K562 (cell line): ENCODE measurements around the gene SLC7A5. TPM values are rescaled to one million over a fixed set of nuclear protein-coding genes. Genes with fewer than 3 reads are reported as not detected.

Experiments used
- ATF6 ChIP-seq: sonication (generic); formaldehyde crosslinking; IDR thresholded peaks from 2 replicates; pipeline ENCODE4 v1.4.0; 2020; ENCODE audit warnings: mild to moderate bottlenecking, missing genetic modification reagents
- DMBX1 ChIP-seq: fragments of 250-450 bp; sonication (Bioruptor Pico); IDR thresholded peaks from 2 replicates; pipeline ENCODE4 v1.8.0; 2022; ENCODE audit warnings: inconsistent platforms, mild to moderate bottlenecking, moderate library complexity, borderline replicate concordance
- HSF4 ChIP-seq: fragments of 250-450 bp; sonication (Bioruptor Pico); IDR thresholded peaks from 2 replicates; pipeline ENCODE4 v2.1.2; 2022; ENCODE audit warnings: mild to moderate bottlenecking, moderate library complexity, borderline replicate concordance
- POLR2B ChIP-seq: fragments of 450-650 bp; IDR thresholded peaks from 2 replicates; pipeline ENCODE4 v1.6.1; 2018; ENCODE audit warnings: low read depth; ENCODE audit not compliant: partially characterized antibody
- POLR2G ChIP-seq: fragments of 200-400 bp; formaldehyde crosslinking; IDR thresholded peaks from 2 replicates; pipeline ENCODE4 v1.6.1; 2017; ENCODE audit warnings: low read depth, mild to moderate bottlenecking, antibody characterized with exemption, low read length, moderate library complexity
- REST ChIP-seq, 2 experiments: fragments of 450-650 bp; formaldehyde crosslinking in 1 of 2; IDR thresholded peaks; 2 replicates each; pipeline versions ENCODE4 v1.4.0 to v1.6.1; 2014 to 2020; ENCODE audit warnings: mild to moderate bottlenecking in 2 of 2, borderline replicate concordance in 1 of 2, low read depth in 1 of 2
- ZKSCAN3 ChIP-seq: fragments of 250-450 bp; sonication (Bioruptor Pico); IDR thresholded peaks from 2 replicates; pipeline ENCODE4 v1.4.0; 2020
- ZNF124 ChIP-seq: sonication (generic); formaldehyde crosslinking; IDR thresholded peaks from 2 replicates; pipeline ENCODE4 v1.8.1; 2022; ENCODE audit warnings: missing genetic modification reagents
- polyA plus RNA-seq, 8 experiments: library from polyadenylated mRNA; depleted of rRNA in 4 of 8; stranded (reverse) in 5 of 8; unstranded in 3 of 8; fragments of >200 nt; fragmentation: Nextera tagmentation in 2 of 8; fragmentation: Illumina TruSeq in 1 of 8; extraction: Ambion mirVana in 2 of 8; extraction: Trizol in 1 of 8; gene quantifications; 2 replicates each; pipeline versions ENCODE4 v1.2.1 to v1.2.3, GENCODE V29; 2011 to 2014; ENCODE audit warnings: inconsistent platforms in 1 of 8, missing spikeins in 1 of 8
- total RNA-seq, 7 experiments: library from RNA; depleted of rRNA in 6 of 7; stranded (reverse); fragments of >200 nt in 6 of 7; fragmentation: Illumina TruSeq in 2 of 7; extraction: Trizol in 2 of 7; gene quantifications; 2 replicates each; pipeline versions ENCODE4 v1.2.1 to v1.2.3, GENCODE V29; 2011 to 2021; ENCODE audit warnings: low replicate concordance in 1 of 7

Gene SLC7A5
- total and polyA plus RNA-seq, 9 of the 15 experiments (the other 6 are each of a cell fraction or from before 2014, with no cell fraction given) = 1.9 to 220 (median 18.6) TPM

- TF ChIP-seq REST (IDR thresholded peaks at IDR 0.05; ENCODE audit: borderline replicate concordance) = no peak; the same call in 1 of the 2 replicates
- no peak for TF ChIP-seq REST (CRISPR knock-in tag; IDR thresholded peaks at IDR 0.05; ENCODE audit: low read depth)
- TF ChIP-seq HSF4 = no peak; the same call in 1 of the 2 replicates
- no peak for TF ChIP-seq ZKSCAN3 (CRISPR knock-in tag)
- TF ChIP-seq ATF6 (CRISPR knock-in tag) = 0 out of 2 replicates have a peak, but pooled peaks have one; percentile 32
- TF ChIP-seq POLR2B = peak; percentile 41
- TF ChIP-seq ZNF124 (CRISPR knock-in tag) = no peak
- TF ChIP-seq POLR2G = peak; percentile 67
- TF ChIP-seq DMBX1 (CRISPR knock-in tag) = peak; percentile 74
These were observed 62.4 kb downstream of the SLC7A5 start (continued) for GRCh38 chr16:87806641-87807546.
